HepG2 (cell line): ENCODE data around the gene ZBTB7B. TPM values are rescaled to one million over a fixed set of nuclear protein-coding genes. Genes with fewer than 3 reads are reported as not detected.

Source experiments
- CAMTA2 ChIP-seq: sonication (generic); formaldehyde crosslinking; IDR thresholded peaks from 2 replicates; pipeline ENCODE4 v1.4.0; 2020; ENCODE audit warnings: mild to moderate bottlenecking, missing genetic modification reagents, borderline replicate concordance
- DNMT3B ChIP-seq: conservative IDR thresholded peaks from 2 replicates; pipeline ENCODE4 v1.6.1; 2016; ENCODE audit warnings: missing biosample characterization, control low read depth
- EED ChIP-seq: sonication (generic); formaldehyde crosslinking; IDR thresholded peaks from 2 replicates; pipeline ENCODE4 v1.5.0; 2020; ENCODE audit warnings: mild to moderate bottlenecking, missing genetic modification reagents
- HOXA9 ChIP-seq: sonication (generic); formaldehyde crosslinking; IDR thresholded peaks from 2 replicates; pipeline ENCODE4 v1.8.1; 2022; ENCODE audit warnings: missing genetic modification reagents, mild to moderate bottlenecking, moderate library complexity, borderline replicate concordance
- KAT7 ChIP-seq: IDR thresholded peaks from 2 replicates; pipeline ENCODE4 v1.6.1; 2018; ENCODE audit warnings: borderline replicate concordance, missing compliant biosample characterization
- KLF13 ChIP-seq: sonication (generic); formaldehyde crosslinking; IDR thresholded peaks from 2 replicates; pipeline ENCODE4 v1.4.0; 2020; ENCODE audit warnings: mild to moderate bottlenecking, missing genetic modification reagents
- MXD1 ChIP-seq: sonication (generic); formaldehyde crosslinking; IDR thresholded peaks from 2 replicates; pipeline ENCODE4 v1.4.0; 2020; ENCODE audit warnings: mild to moderate bottlenecking, missing genetic modification reagents
- PHF21A ChIP-seq: sonication (generic); formaldehyde crosslinking; IDR thresholded peaks from 2 replicates; pipeline ENCODE4 v1.5.0; 2020; ENCODE audit warnings: mild to moderate bottlenecking, missing genetic modification reagents
- RNF219 ChIP-seq: sonication (generic); formaldehyde crosslinking; IDR thresholded peaks from 2 replicates; pipeline ENCODE4 v1.5.0; 2020; ENCODE audit warnings: mild to moderate bottlenecking, missing genetic modification reagents
- SNAPC5 ChIP-seq: sonication (generic); formaldehyde crosslinking; IDR thresholded peaks from 2 replicates; pipeline ENCODE4 v1.8.1; 2023; ENCODE audit warnings: mild to moderate bottlenecking, missing genetic modification reagents, borderline replicate concordance
- YEATS4 ChIP-seq: sonication (generic); formaldehyde crosslinking; IDR thresholded peaks from 2 replicates; pipeline ENCODE4 v1.4.0; 2020; ENCODE audit warnings: missing genetic modification reagents, borderline replicate concordance
- ZNF280D ChIP-seq: sonication (generic); formaldehyde crosslinking; IDR thresholded peaks from 2 replicates; pipeline ENCODE4 v1.5.1; 2020; ENCODE audit warnings: mild to moderate bottlenecking, missing genetic modification reagents
- ZNF34 ChIP-seq: sonication (generic); formaldehyde crosslinking; IDR thresholded peaks from 2 replicates; pipeline ENCODE4 v1.4.0; 2020; ENCODE audit warnings: mild to moderate bottlenecking, missing genetic modification reagents, borderline replicate concordance
- ZNF639 ChIP-seq: conservative IDR thresholded peaks from 2 replicates; pipeline ENCODE4 v1.6.1; 2018; ENCODE audit warnings: missing genetic modification reagents
- polyA plus RNA-seq, 8 experiments: library from polyadenylated mRNA; depleted of rRNA in 3 of 8; stranded (reverse) in 7 of 8; unstranded in 1 of 8; fragments of >200 nt; fragmentation: Illumina TruSeq in 4 of 8; extraction: Trizol in 4 of 8; gene quantifications; 2 replicates each; pipeline versions ENCODE4 v1.2.1 to v1.2.3, GENCODE V29; 2011 to 2016; ENCODE audit warnings: low read depth in 4 of 8, missing spikeins in 1 of 8, mixed read lengths in 1 of 8; ENCODE audit not compliant: insufficient read depth in 1 of 8
- total RNA-seq, 5 experiments: library from RNA; depleted of rRNA; stranded (reverse); fragments of >200 nt; fragmentation: Illumina TruSeq; extraction: Trizol; gene quantifications; 2 replicates each; pipeline ENCODE4 v1.2.3, GENCODE V29; 2016; ENCODE audit warnings: low read depth in 1 of 5
- TF ChIP-seq, protein P1 (sequence below): sonication (generic); formaldehyde crosslinking; IDR thresholded peaks from 2 replicates; pipeline ENCODE4 v1.4.0; 2020; ENCODE audit warnings: missing genetic modification reagents
- TF ChIP-seq, protein P2 (sequence below): sonication (generic); formaldehyde crosslinking; conservative IDR thresholded peaks from 2 replicates; pipeline ENCODE4 v1.4.0; 2020; ENCODE audit warnings: missing genetic modification reagents

The ZBTB7B gene
- total and polyA plus RNA-seq, 2 of the 13 experiments (the other 11 are each of a cell fraction or from before 2014, with no cell fraction given): 15.5 to 17.5 TPM

DNA sequence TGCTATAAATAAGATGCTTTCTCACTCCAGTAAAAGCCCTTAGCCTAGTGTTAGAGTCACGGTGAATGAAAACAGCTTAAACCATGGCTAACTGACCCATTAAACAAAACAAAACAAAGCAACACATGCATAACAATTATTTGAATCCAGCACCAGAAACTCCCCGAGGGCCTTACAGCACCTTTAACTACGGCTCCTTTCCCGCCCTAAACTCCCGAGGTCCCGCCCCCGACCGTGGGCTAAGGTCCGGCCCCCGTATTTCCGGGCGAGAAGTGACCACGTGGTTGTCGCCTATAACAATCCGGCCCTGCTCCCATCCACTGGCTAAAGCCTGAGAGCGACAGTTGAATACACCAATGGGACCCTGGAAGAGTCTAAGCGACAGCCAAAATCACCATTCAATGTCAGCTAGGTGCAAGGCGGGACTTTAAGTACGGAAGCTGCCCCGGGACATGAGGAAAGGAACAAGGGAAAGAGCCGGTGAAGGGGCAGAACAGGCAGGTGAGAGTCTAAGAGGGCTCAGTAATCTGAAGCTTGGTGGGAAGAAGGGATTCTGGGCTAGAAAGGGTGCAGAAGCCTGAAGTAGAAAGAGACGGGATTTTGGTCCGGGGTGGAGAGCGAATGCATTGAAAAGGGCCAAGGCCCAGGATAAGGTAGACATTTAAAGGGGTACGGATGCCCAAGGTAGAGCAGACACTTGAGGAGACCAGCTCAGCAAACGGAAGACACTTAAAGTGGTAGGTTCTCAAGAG is 19.5 kb upstream of the ZBTB7B start, which contains the start of gene FLAD1 (continued):
- TF ChIP-seq RNF219: no peak
- TF ChIP-seq EED (CRISPR knock-in tag): no peak
- TF ChIP-seq KAT7: 0 out of 2 replicates have a peak, but pooled peaks have one; percentile 34
- TF ChIP-seq PHF21A (CRISPR knock-in tag): peak; percentile 71
- no peak for TF ChIP-seq HOXA9
- TF ChIP-seq SNAPC5 (CRISPR knock-in tag): 0 out of 2 replicates have a peak, but pooled peaks have one; percentile 57
- TF ChIP-seq YEATS4 (CRISPR knock-in tag): peak; percentile 64; the same call in 1 of the 2 replicates
- peak; percentile 89 for TF ChIP-seq DNMT3B
- TF ChIP-seq ZNF280D (CRISPR knock-in tag): no peak
- TF ChIP-seq, protein P1, sequence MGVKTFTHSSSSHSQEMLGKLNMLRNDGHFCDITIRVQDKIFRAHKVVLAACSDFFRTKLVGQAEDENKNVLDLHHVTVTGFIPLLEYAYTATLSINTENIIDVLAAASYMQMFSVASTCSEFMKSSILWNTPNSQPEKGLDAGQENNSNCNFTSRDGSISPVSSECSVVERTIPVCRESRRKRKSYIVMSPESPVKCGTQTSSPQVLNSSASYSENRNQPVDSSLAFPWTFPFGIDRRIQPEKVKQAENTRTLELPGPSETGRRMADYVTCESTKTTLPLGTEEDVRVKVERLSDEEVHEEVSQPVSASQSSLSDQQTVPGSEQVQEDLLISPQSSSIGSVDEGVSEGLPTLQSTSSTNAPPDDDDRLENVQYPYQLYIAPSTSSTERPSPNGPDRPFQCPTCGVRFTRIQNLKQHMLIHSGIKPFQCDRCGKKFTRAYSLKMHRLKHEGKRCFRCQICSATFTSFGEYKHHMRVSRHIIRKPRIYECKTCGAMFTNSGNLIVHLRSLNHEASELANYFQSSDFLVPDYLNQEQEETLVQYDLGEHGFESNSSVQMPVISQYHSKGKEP (CRISPR knock-in tag): no peak
- TF ChIP-seq KLF13 (CRISPR knock-in tag): no peak
- TF ChIP-seq, protein P2, sequence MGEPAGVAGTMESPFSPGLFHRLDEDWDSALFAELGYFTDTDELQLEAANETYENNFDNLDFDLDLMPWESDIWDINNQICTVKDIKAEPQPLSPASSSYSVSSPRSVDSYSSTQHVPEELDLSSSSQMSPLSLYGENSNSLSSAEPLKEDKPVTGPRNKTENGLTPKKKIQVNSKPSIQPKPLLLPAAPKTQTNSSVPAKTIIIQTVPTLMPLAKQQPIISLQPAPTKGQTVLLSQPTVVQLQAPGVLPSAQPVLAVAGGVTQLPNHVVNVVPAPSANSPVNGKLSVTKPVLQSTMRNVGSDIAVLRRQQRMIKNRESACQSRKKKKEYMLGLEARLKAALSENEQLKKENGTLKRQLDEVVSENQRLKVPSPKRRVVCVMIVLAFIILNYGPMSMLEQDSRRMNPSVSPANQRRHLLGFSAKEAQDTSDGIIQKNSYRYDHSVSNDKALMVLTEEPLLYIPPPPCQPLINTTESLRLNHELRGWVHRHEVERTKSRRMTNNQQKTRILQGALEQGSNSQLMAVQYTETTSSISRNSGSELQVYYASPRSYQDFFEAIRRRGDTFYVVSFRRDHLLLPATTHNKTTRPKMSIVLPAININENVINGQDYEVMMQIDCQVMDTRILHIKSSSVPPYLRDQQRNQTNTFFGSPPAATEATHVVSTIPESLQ (CRISPR knock-in tag): no peak
- TF ChIP-seq CAMTA2 (CRISPR knock-in tag): no peak
- TF ChIP-seq ZNF34 (CRISPR knock-in tag): no peak
- peak; percentile 29; the same call in 1 of the 2 replicates for TF ChIP-seq ZNF639 (CRISPR knock-in tag)
- TF ChIP-seq MXD1: peak; percentile 76; the same call in 1 of the 2 replicates
